HepG2 (cell line): ENCODE measurements around the gene THOC3.
"Not testable (repeated sequence)": the region's sequence is repeated elsewhere in the genome, so short reads cannot be mapped to it uniquely, and the experiment has no call there.

Experiments used
- ZNF33B ChIP-seq: sonication (generic); formaldehyde crosslinking; IDR thresholded peaks from 2 replicates; pipeline ENCODE4 v1.5.1; 2020; ENCODE audit warnings: mild to moderate bottlenecking, missing genetic modification reagents
- TF ChIP-seq, protein P1 (sequence below): sonication (generic); formaldehyde crosslinking; IDR thresholded peaks from 2 replicates; pipeline ENCODE4 v1.5.0; 2020; ENCODE audit warnings: mild to moderate bottlenecking, missing genetic modification reagents, moderate library complexity

- TF ChIP-seq, protein P1, sequence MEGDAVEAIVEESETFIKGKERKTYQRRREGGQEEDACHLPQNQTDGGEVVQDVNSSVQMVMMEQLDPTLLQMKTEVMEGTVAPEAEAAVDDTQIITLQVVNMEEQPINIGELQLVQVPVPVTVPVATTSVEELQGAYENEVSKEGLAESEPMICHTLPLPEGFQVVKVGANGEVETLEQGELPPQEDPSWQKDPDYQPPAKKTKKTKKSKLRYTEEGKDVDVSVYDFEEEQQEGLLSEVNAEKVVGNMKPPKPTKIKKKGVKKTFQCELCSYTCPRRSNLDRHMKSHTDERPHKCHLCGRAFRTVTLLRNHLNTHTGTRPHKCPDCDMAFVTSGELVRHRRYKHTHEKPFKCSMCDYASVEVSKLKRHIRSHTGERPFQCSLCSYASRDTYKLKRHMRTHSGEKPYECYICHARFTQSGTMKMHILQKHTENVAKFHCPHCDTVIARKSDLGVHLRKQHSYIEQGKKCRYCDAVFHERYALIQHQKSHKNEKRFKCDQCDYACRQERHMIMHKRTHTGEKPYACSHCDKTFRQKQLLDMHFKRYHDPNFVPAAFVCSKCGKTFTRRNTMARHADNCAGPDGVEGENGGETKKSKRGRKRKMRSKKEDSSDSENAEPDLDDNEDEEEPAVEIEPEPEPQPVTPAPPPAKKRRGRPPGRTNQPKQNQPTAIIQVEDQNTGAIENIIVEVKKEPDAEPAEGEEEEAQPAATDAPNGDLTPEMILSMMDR (CRISPR knock-in tag): not testable (repeated sequence)
- not testable (repeated sequence) for TF ChIP-seq ZNF33B (CRISPR knock-in tag)
These were observed 24.9 kb downstream of the THOC3 start for GRCh38 chr5:175943253-175943652.
